ENCODE results near the gene FOLR1. TPM values are rescaled to one million over a fixed set of nuclear protein-coding genes. Genes with fewer than 3 reads are reported as not detected.

Gene FOLR1
- total RNA-seq, 2 donors from 2014 or later, result 13.8 to 19.3 TPM

DNA sequence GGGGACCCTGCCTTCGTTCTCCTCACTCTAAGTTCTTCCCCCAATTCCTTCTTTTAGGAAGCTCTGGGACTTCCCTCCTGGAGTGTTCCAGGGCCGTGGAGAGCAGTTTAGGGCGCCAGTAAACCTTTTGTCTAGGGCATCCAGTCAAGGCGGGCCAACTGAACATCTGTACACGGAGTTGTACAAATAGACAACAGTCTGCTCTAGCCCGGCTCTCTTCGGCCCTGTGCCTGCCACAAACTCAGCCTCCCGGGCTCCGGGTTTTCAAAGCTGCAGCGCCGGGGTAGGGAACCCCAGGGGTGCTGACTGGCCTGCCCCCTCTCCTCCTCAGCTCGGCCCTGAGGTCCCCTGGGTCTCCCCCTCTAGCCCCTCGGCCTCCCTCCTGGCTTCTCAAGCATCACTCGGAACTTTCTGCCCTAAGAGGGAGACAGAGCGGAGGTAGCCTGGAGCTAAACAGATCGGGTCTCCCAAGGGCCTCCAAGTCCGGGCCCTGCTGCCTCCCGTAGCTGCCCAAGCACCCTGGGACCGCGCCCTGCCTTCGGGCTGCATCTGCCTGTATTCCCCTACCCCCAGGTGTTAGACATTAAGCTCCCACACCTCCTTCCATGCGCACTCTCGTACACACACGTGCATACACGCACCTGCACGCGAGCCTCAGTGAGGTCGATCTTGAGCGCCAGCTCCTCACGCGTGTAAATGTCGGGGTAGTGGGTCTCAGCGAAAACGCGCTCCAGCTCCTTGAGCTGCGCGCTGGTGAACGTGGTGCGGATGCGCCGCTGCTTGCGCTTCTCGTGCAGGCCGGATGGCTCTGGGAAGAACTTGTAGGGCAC lies 48.7 kb downstream of the FOLR1 start:
- Histone ChIP-seq H3K4me3 (ENCODE audit: low read length) (no peak overlapping the region), H3K27ac (ENCODE audit: low read depth, low read length) (no peak overlapping the region), H3K4me1 (ENCODE audit: control insufficient read depth, insufficient read depth, low read length) (no peaks in the 10 kb centered on the region), H3K9me3 (ENCODE audit: control insufficient read depth, low read length) (no peaks in the 10 kb centered on the region), H3K9ac (ENCODE audit: extremely low read depth, low read length, poor library complexity, severe bottlenecking) (no peak overlapping the region), H3K27me3 (ENCODE audit: control insufficient read depth, insufficient read depth, low read length, poor library complexity, severe bottlenecking) (peaks cover 63% of the 10 kb centered on the region), H3K36me3 (ENCODE audit: control insufficient read depth, insufficient read depth, low read length) (peaks cover 28% of the 10 kb centered on the region)
- H3K27ac Mint-ChIP-seq, result no peak overlapping the region
- TF ChIP-seq, protein P1, sequence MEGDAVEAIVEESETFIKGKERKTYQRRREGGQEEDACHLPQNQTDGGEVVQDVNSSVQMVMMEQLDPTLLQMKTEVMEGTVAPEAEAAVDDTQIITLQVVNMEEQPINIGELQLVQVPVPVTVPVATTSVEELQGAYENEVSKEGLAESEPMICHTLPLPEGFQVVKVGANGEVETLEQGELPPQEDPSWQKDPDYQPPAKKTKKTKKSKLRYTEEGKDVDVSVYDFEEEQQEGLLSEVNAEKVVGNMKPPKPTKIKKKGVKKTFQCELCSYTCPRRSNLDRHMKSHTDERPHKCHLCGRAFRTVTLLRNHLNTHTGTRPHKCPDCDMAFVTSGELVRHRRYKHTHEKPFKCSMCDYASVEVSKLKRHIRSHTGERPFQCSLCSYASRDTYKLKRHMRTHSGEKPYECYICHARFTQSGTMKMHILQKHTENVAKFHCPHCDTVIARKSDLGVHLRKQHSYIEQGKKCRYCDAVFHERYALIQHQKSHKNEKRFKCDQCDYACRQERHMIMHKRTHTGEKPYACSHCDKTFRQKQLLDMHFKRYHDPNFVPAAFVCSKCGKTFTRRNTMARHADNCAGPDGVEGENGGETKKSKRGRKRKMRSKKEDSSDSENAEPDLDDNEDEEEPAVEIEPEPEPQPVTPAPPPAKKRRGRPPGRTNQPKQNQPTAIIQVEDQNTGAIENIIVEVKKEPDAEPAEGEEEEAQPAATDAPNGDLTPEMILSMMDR (conservative IDR thresholded peaks at IDR 0.05), result no peak
- peak; percentile 63 for DNase-seq
- H3K36me3 Mint-ChIP-seq (ENCODE audit: low read depth), result peaks cover 16% of the 10 kb centered on the region
- peak overlapping the region; percentile 48 for H3K4me3 Mint-ChIP-seq
- H3K4me1 Mint-ChIP-seq, result peaks cover 19% of the 10 kb centered on the region
- peaks cover 45% of the 10 kb centered on the region for H3K27me3 Mint-ChIP-seq (ENCODE audit: insufficient read depth)
- H3K9me3 Mint-ChIP-seq, result no peaks in the 10 kb centered on the region
- 52 to 62% methylated on average over 29 to 44 of the region's 44 CpGs for WGBS, 2 experiments (ENCODE audit: insufficient coverage in 1 of 2, insufficient read length in 1 of 2)

DNA sequence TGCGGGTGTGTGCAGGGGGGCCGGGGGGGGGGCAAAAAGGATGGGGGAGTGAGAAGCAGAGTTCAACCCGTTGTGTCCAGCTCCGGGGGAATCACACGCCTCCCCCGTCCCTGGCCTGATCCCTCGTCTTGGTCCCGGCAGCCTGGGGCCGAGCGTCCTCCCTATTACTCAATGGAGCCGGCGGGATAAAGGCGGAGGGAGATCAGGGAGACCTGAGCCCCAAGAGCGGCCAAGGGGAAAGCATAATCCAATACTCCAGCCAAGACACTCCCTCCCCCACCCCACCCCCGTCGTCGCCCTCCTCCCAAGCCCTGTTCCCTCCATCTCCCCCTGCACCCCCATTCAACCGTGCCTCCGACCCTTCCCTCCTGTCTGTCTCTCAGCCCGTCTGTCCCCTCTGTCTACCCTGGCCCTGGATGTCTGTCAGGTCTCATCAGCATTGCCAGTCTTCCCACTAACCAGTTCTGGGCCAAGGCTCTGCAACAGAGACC lies 49.4 kb downstream of the FOLR1 start:
- DNase-seq, result peak; percentile 58
- Histone ChIP-seq H3K27ac (ENCODE audit: low read depth, low read length) (no peak overlapping the region), H3K4me1 (ENCODE audit: control insufficient read depth, insufficient read depth, low read length) (no peaks in the 10 kb centered on the region), H3K9ac (ENCODE audit: extremely low read depth, low read length, poor library complexity, severe bottlenecking) (no peak overlapping the region), H3K36me3 (ENCODE audit: control insufficient read depth, insufficient read depth, low read length) (peaks cover 23% of the 10 kb centered on the region), H3K9me3 (ENCODE audit: control insufficient read depth, low read length) (no peaks in the 10 kb centered on the region), H3K27me3 (ENCODE audit: control insufficient read depth, insufficient read depth, low read length, poor library complexity, severe bottlenecking) (peaks cover 69% of the 10 kb centered on the region), H3K4me3 (ENCODE audit: low read length) (no peak overlapping the region)
- H3K9me3 Mint-ChIP-seq, result no peaks in the 10 kb centered on the region
- no peak overlapping the region for H3K27ac Mint-ChIP-seq
- WGBS, 2 experiments (ENCODE audit: insufficient coverage in 1 of 2, insufficient read length in 1 of 2), result 50 to 59% methylated on average over 8 to 19 of the region's 20 CpGs
- H3K27me3 Mint-ChIP-seq (ENCODE audit: insufficient read depth), result peaks cover 45% of the 10 kb centered on the region
- peaks cover 12% of the 10 kb centered on the region for H3K36me3 Mint-ChIP-seq (ENCODE audit: low read depth)
- TF ChIP-seq, protein P1 (conservative IDR thresholded peaks at IDR 0.05), result no peak
- H3K4me3 Mint-ChIP-seq, result no peak overlapping the region
- H3K4me1 Mint-ChIP-seq, result peaks cover 19% of the 10 kb centered on the region

DNA sequence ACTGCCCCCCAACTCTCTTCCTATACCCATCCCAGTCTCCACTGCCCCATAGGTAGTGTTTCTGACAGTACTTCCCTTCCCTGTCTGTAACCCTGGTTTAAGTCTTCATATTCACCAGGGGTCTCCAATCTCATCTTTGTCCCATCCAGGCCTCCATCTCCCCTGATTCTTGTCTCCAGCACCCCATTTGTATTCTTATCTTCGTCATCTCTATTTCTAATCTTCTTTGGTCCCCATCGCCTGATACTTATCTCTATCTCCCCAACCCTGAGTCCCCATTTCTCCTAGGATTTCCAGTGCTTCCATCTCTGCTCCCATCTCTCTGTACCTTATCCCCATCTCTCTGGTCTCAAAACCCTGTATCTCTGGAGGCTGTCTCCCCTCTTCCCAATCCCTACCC lies 50.2 kb downstream of the FOLR1 start:
- Mint-ChIP-seq H3K36me3 (ENCODE audit: low read depth) (peaks cover 5% of the 10 kb centered on the region), H3K4me1 (peaks cover 19% of the 10 kb centered on the region), H3K27ac (no peak overlapping the region), H3K9me3 (no peaks in the 10 kb centered on the region), H3K4me3 (no peak overlapping the region), H3K27me3 (ENCODE audit: insufficient read depth) (peaks cover 45% of the 10 kb centered on the region)
- Histone ChIP-seq H3K9ac (ENCODE audit: extremely low read depth, low read length, poor library complexity, severe bottlenecking) (no peak overlapping the region), H3K4me3 (ENCODE audit: low read length) (no peak overlapping the region), H3K27me3 (ENCODE audit: control insufficient read depth, insufficient read depth, low read length, poor library complexity, severe bottlenecking) (peaks cover 77% of the 10 kb centered on the region), H3K36me3 (ENCODE audit: control insufficient read depth, insufficient read depth, low read length) (peaks cover 15% of the 10 kb centered on the region), H3K4me1 (ENCODE audit: control insufficient read depth, insufficient read depth, low read length) (no peaks in the 10 kb centered on the region), H3K27ac (ENCODE audit: low read depth, low read length) (no peak overlapping the region), H3K9me3 (ENCODE audit: control insufficient read depth, low read length) (no peaks in the 10 kb centered on the region)
- DNase-seq, result no peak
- TF ChIP-seq, protein P1 (conservative IDR thresholded peaks at IDR 0.05), result no peak
- 94% methylated on average over 2 of the region's 2 CpGs for WGBS, 2 experiments (ENCODE audit: insufficient coverage in 1 of 2, insufficient read length in 1 of 2)
